Testis (tissue), 2 donors: ENCODE measurements around the gene GBP5.

Experiments
- POLR2A ChIP-seq: fragments of 450-650 bp; IDR thresholded peaks from one replicate; pipeline ENCODE4 v1.6.1; 2017; ENCODE audit warnings: antibody characterized with exemption, mild to moderate bottlenecking, moderate library complexity
- TF ChIP-seq, protein P1 (sequence below), 3 experiments: fragments of 450-650 bp in 2 of 3; fragments of 200-600 bp in 1 of 3; sonication (generic) in 1 of 3; IDR thresholded peaks; one replicate each; pipeline ENCODE4 v1.5.1; 2016 to 2019; ENCODE audit warnings: antibody characterized with exemption in 3 of 3, mild to moderate bottlenecking in 2 of 3, moderate library complexity in 1 of 3

DNA sequence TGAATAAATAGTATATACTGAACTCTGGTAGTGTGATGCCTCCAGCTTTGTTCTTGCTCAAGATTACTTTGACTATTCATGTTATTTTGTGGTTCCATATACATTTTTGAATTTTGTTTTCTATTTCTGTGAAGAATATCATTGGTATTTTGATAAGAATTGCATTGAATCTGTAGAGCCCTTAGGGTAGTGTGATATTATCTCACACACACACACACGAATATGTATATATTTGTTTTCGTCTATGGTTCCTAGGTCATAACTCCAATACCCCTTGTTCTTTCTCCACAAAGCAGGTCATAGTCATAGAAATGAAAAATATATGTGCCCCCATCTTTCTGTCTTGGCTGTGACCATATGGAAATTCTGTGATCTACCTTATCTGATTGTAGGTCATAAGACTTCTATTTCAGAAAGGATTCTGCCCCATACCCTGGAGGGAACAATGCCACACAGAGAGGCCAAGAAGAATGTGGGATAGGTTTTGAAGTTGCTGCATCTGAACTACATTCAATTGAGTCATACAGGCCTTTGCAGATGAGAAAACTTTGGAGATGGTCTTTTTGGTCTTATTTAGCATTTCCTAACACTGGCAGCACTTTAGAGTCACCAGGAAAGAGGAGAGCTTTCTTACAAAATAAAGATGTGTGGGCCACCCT is 32.0 kb upstream of the GBP5 start:
- TF ChIP-seq, protein P1, sequence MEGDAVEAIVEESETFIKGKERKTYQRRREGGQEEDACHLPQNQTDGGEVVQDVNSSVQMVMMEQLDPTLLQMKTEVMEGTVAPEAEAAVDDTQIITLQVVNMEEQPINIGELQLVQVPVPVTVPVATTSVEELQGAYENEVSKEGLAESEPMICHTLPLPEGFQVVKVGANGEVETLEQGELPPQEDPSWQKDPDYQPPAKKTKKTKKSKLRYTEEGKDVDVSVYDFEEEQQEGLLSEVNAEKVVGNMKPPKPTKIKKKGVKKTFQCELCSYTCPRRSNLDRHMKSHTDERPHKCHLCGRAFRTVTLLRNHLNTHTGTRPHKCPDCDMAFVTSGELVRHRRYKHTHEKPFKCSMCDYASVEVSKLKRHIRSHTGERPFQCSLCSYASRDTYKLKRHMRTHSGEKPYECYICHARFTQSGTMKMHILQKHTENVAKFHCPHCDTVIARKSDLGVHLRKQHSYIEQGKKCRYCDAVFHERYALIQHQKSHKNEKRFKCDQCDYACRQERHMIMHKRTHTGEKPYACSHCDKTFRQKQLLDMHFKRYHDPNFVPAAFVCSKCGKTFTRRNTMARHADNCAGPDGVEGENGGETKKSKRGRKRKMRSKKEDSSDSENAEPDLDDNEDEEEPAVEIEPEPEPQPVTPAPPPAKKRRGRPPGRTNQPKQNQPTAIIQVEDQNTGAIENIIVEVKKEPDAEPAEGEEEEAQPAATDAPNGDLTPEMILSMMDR (IDR thresholded peaks at IDR 0.05) = no peak
- no peak for TF ChIP-seq POLR2A
